Effector memory CD8-positive, alpha-beta T cell (primary cell): Measurements from ENCODE around the gene HAUS8.
A peak's percentile ranks its signal among the peaks of the same experiment; 100 is the strongest.

Experiments
- ATAC-seq: fragments of 150-1000 bp; cut with Tn5 transposase; replicated peaks from 2 replicates; pipeline ENCODE4 v1.10.0; 2021; ENCODE audit warnings: mild to moderate bottlenecking, moderate library complexity
- DNase-seq, 3 experiments: peaks; one replicate each; pipeline ENCODE4 v3.0.0; 2021
- H3K27ac Mint-ChIP-seq, 2 donors: one replicate each; pipeline ENCODE4 v1.8.0; 2022; ENCODE audit warnings: mild to moderate bottlenecking in 2 of 2, mixed read lengths in 2 of 2, moderate library complexity in 2 of 2
- H3K27me3 Mint-ChIP-seq, 2 donors: one replicate each; pipeline ENCODE4 v1.8.0; 2022; ENCODE audit warnings: mixed read lengths in 2 of 2
- H3K36me3 Mint-ChIP-seq: one replicate; pipeline ENCODE4 v1.8.0; 2022; ENCODE audit warnings: mild to moderate bottlenecking, moderate library complexity, mixed read lengths; ENCODE audit not compliant: insufficient read depth
- H3K4me1 Mint-ChIP-seq, 2 donors: one replicate each; pipeline ENCODE4 v1.8.0; 2022; ENCODE audit warnings: low read depth in 2 of 2, mixed read lengths in 2 of 2
- H3K4me3 Mint-ChIP-seq, 2 donors: one replicate each; pipeline ENCODE4 v1.8.0; 2022; ENCODE audit warnings: mild to moderate bottlenecking in 2 of 2, mixed read lengths in 2 of 2, moderate library complexity in 2 of 2
- H3K9me3 Mint-ChIP-seq, 2 donors: one replicate each; pipeline ENCODE4 v1.8.0; 2022; ENCODE audit warnings: mixed read lengths in 2 of 2
- total RNA-seq, 9 experiments: gene quantifications; one replicate each; lab custom pipeline; 2026; lab: John Stamatoyannopoulos, UW

HAUS8 gene
- total RNA-seq = 9.4 to 25.5 (median 12.3) reads per million in 9 experiments

- peak; percentile 99 for DNase-seq
- ATAC-seq = peak; percentile 85
- no peaks in the 10 kb centered on the region for H3K27me3 Mint-ChIP-seq
- no peaks in the 10 kb centered on the region for H3K9me3 Mint-ChIP-seq
- H3K27ac Mint-ChIP-seq = peak within 1 kb of the TSS; percentile 95 to 96
- H3K36me3 Mint-ChIP-seq = peaks cover 30% of the 10 kb centered on the region
- H3K4me1 Mint-ChIP-seq = peaks cover 56 to 61% of the 10 kb centered on the region in 2 donors
- H3K4me3 Mint-ChIP-seq = peak within 1 kb of the TSS; percentile 92 to 96
Measured at GRCh38 chr19:17075035-17075863, at the start of gene HAUS8, which contains the start of gene MYO9B. TSS of gene HAUS8 (minus strand) at chr19:17075452. CDS start at chr19:17075422, 30 bp downstream. TSS of gene MYO9B (plus strand) at chr19:17075777. CDS start at chr19:17101718, 25,941 bp downstream.

- Mint-ChIP-seq H3K4me3 (peak overlapping the region; percentile 90), H3K9me3 (no peaks in the 10 kb centered on the region), H3K36me3 (peaks cover 34% of the 10 kb centered on the region), H3K27me3 (no peaks in the 10 kb centered on the region), H3K4me1 (peaks cover 37 to 47% of the 10 kb centered on the region in 2 donors), H3K27ac (peak overlapping the region; percentile 94 to 96)
- ATAC-seq (no peak), DNase-seq (no peak)
Measured at GRCh38 chr19:17124025-17124424, 48.8 kb upstream of the HAUS8 start.

- peaks cover 34% of the 10 kb centered on the region for H3K36me3 Mint-ChIP-seq
- no peaks in the 10 kb centered on the region for H3K27me3 Mint-ChIP-seq
- H3K27ac Mint-ChIP-seq = peak overlapping the region; percentile 38 to 94
- ATAC-seq = no peak
- no peak for DNase-seq
- no peak overlapping the region for H3K4me3 Mint-ChIP-seq
- H3K4me1 Mint-ChIP-seq = peaks cover 33 to 49% of the 10 kb centered on the region in 2 donors
- no peaks in the 10 kb centered on the region for H3K9me3 Mint-ChIP-seq
Measured at GRCh38 chr19:17123041-17123440, 47.8 kb upstream of the HAUS8 start.

GRCh38 chr19:17121736-17122293 lies 46.6 kb upstream of the HAUS8 start:
- H3K9me3 Mint-ChIP-seq = no peaks in the 10 kb centered on the region
- ATAC-seq (no peak), DNase-seq (no peak)
- H3K4me3 Mint-ChIP-seq = no peak overlapping the region
- peak overlapping the region; percentile 58 to 77 for H3K27ac Mint-ChIP-seq
- H3K27me3 Mint-ChIP-seq = no peaks in the 10 kb centered on the region
- H3K4me1 Mint-ChIP-seq = peaks cover 33 to 40% of the 10 kb centered on the region in 2 donors
- peaks cover 35% of the 10 kb centered on the region for H3K36me3 Mint-ChIP-seq

GRCh38 chr19:17118957-17119356 lies 43.7 kb upstream of the HAUS8 start:
- H3K36me3 Mint-ChIP-seq = peaks cover 44% of the 10 kb centered on the region
- H3K4me1 Mint-ChIP-seq = peaks cover 20 to 22% of the 10 kb centered on the region in 2 donors

GRCh38 chr19:17116996-17117702 lies 41.9 kb upstream of the HAUS8 start:
- H3K9me3 Mint-ChIP-seq = no peaks in the 10 kb centered on the region
- peaks cover 47% of the 10 kb centered on the region for H3K36me3 Mint-ChIP-seq
- H3K27me3 Mint-ChIP-seq = no peaks in the 10 kb centered on the region
- H3K27ac Mint-ChIP-seq = peak overlapping the region; percentile 19 to 70
- DNase-seq (no peak), ATAC-seq (no peak)
- no peak overlapping the region for H3K4me3 Mint-ChIP-seq
- peaks cover 25 to 31% of the 10 kb centered on the region in 2 donors for H3K4me1 Mint-ChIP-seq

More at GRCh38 chr19:17118957-17119356, 43.7 kb upstream of the HAUS8 start:
- ATAC-seq (no peak), DNase-seq (no peak)
- Mint-ChIP-seq H3K4me3 (no peak overlapping the region), H3K27me3 (no peaks in the 10 kb centered on the region), H3K27ac (peak overlapping the region; percentile 35 to 86), H3K9me3 (no peaks in the 10 kb centered on the region)

- ATAC-seq (no peak), DNase-seq (no peak)
- H3K27ac Mint-ChIP-seq = peak overlapping the region; percentile 8 to 35
- H3K4me1 Mint-ChIP-seq = peaks cover 31 to 46% of the 10 kb centered on the region in 2 donors
- H3K4me3 Mint-ChIP-seq = no peak overlapping the region
- no peaks in the 10 kb centered on the region for H3K27me3 Mint-ChIP-seq
- H3K36me3 Mint-ChIP-seq = peaks cover 54% of the 10 kb centered on the region
- H3K9me3 Mint-ChIP-seq = no peaks in the 10 kb centered on the region
Measured at GRCh38 chr19:17114414-17114831, 39.2 kb upstream of the HAUS8 start.

GRCh38 chr19:17113127-17113785 lies 38.0 kb upstream of the HAUS8 start:
- peak overlapping the region; percentile 7 to 90 for H3K27ac Mint-ChIP-seq
- peak; percentile 40 for ATAC-seq
- no peaks in the 10 kb centered on the region for H3K9me3 Mint-ChIP-seq
- DNase-seq = no peak
- H3K4me1 Mint-ChIP-seq = peaks cover 29 to 43% of the 10 kb centered on the region in 2 donors
- peak overlapping the region in 1 of 2 donors; percentile 63 for H3K4me3 Mint-ChIP-seq
- peaks cover 63% of the 10 kb centered on the region for H3K36me3 Mint-ChIP-seq
- no peaks in the 10 kb centered on the region for H3K27me3 Mint-ChIP-seq

GRCh38 chr19:17112700-17113099 lies 37.4 kb upstream of the HAUS8 start:
- Mint-ChIP-seq H3K4me1 (peaks cover 34 to 45% of the 10 kb centered on the region in 2 donors), H3K36me3 (peaks cover 66% of the 10 kb centered on the region), H3K9me3 (no peaks in the 10 kb centered on the region), H3K4me3 (peak overlapping the region in 1 of 2 donors; percentile 63), H3K27ac (peak overlapping the region; percentile 90 to 92), H3K27me3 (no peaks in the 10 kb centered on the region)
- ATAC-seq (no peak), DNase-seq (no peak)

GRCh38 chr19:17112271-17112670 lies 37.0 kb upstream of the HAUS8 start:
- no peaks in the 10 kb centered on the region for H3K9me3 Mint-ChIP-seq
- H3K4me1 Mint-ChIP-seq = peaks cover 39 to 49% of the 10 kb centered on the region in 2 donors
- no peak for DNase-seq
- ATAC-seq = no peak
- H3K4me3 Mint-ChIP-seq = no peak overlapping the region
- peaks cover 68% of the 10 kb centered on the region for H3K36me3 Mint-ChIP-seq
- no peaks in the 10 kb centered on the region for H3K27me3 Mint-ChIP-seq
- peak overlapping the region; percentile 90 to 92 for H3K27ac Mint-ChIP-seq

GRCh38 chr19:17111766-17112165 lies 36.5 kb upstream of the HAUS8 start:
- H3K4me1 Mint-ChIP-seq = peaks cover 39 to 47% of the 10 kb centered on the region in 2 donors
- no peaks in the 10 kb centered on the region for H3K27me3 Mint-ChIP-seq
- H3K36me3 Mint-ChIP-seq = peaks cover 69% of the 10 kb centered on the region
- no peak for DNase-seq
- no peak overlapping the region for H3K4me3 Mint-ChIP-seq
- ATAC-seq = no peak
- H3K9me3 Mint-ChIP-seq = no peaks in the 10 kb centered on the region
- peak overlapping the region; percentile 90 to 92 for H3K27ac Mint-ChIP-seq

- peaks cover 69% of the 10 kb centered on the region for H3K36me3 Mint-ChIP-seq
Measured at GRCh38 chr19:17110599-17110966, 35.3 kb upstream of the HAUS8 start.

More at GRCh38 chr19:17110599-17110966, 35.3 kb upstream of the HAUS8 start:
- Mint-ChIP-seq H3K27ac (peak overlapping the region; percentile 80 to 90), H3K9me3 (no peaks in the 10 kb centered on the region), H3K4me3 (peak overlapping the region; percentile 10 to 55), H3K4me1 (peaks cover 46 to 48% of the 10 kb centered on the region in 2 donors), H3K27me3 (no peaks in the 10 kb centered on the region)
- DNase-seq = no peak
- ATAC-seq = no peak
